ENCODE data around the gene WDR4.

DNA sequence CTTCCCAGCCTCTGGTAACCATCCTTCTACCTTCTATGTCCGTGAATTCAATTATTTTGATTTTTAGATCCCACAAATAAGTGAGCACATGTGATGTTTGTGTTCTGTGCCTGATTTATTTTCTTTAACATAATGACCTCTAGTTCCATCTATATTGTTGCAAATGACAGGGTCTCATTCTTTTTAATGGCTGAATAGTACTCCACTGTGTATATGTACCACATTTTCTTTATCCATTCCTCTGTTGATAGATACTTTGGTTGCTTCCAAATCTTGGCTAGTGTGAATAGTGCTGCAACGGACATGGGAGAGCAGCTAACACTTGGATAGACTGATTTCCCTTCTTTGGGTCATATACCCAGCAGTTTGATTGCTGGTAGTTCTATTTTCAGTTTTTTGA, 51.8 kb downstream of the WDR4 start:
- TF ChIP-seq, protein P1, sequence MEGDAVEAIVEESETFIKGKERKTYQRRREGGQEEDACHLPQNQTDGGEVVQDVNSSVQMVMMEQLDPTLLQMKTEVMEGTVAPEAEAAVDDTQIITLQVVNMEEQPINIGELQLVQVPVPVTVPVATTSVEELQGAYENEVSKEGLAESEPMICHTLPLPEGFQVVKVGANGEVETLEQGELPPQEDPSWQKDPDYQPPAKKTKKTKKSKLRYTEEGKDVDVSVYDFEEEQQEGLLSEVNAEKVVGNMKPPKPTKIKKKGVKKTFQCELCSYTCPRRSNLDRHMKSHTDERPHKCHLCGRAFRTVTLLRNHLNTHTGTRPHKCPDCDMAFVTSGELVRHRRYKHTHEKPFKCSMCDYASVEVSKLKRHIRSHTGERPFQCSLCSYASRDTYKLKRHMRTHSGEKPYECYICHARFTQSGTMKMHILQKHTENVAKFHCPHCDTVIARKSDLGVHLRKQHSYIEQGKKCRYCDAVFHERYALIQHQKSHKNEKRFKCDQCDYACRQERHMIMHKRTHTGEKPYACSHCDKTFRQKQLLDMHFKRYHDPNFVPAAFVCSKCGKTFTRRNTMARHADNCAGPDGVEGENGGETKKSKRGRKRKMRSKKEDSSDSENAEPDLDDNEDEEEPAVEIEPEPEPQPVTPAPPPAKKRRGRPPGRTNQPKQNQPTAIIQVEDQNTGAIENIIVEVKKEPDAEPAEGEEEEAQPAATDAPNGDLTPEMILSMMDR (IDR thresholded peaks at IDR 0.05): no peak
- no peak for TF ChIP-seq POLR2A (IDR thresholded peaks at IDR 0.05)
